Measurements from ENCODE around the gene KRTAP10-7. TPM values are rescaled to one million over a fixed set of nuclear protein-coding genes. Genes with fewer than 3 reads are reported as not detected.
"Not testable (repeated sequence)": the region's sequence is repeated elsewhere in the genome, so short reads cannot be mapped to it uniquely, and the experiment has no call there.

The KRTAP10-7 gene, protein sequence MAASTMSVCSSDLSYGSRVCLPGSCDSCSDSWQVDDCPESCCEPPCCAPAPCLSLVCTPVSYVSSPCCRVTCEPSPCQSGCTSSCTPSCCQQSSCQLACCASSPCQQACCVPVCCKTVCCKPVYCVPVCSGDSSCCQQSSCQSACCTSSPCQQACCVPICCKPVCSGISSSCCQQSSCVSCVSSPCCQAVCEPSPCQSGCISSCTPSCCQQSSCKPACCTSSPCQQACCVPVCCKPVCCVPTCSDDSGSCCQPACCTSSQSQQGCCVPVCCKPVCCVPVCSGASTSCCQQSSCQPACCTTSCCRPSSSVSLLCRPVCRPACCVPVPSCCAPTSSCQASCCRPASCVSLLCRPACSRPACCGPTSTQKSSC
- not detected for polyA plus RNA-seq (2012; ENCODE audit: insufficient read length, low read depth)

DNA sequence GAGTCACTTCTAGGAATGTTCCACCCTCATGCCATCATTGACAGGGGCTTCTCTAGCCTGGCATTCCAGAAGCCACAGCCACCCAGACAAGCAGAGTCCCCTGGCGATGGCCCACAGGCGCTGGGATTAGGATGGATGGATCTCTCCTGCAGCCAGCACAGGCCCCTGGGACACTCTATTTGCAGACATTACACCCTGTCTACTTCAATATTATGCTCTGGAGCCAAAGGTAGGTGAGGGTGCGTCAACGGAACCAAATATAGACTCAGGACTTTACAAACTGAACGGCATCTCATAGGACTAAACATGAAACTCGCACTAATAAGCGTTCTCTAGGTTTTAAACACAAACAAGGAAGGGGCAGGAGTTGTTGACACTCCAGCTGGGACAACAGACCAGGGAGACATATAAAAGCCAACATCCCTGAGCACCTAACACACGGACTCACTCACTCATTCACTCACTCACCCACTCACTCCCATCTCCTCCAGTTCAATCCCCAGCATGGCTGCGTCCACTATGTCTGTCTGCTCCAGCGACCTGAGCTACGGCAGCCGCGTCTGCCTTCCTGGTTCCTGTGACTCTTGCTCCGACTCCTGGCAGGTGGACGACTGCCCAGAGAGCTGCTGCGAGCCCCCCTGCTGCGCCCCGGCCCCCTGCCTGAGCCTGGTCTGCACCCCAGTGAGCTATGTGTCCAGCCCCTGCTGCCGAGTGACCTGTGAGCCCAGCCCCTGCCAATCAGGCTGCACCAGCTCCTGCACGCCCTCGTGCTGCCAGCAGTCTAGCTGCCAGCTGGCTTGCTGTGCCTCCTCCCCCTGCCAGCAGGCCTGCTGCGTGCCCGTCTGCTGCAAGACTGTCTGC is at the start of gene KRTAP10-7:
Gene KRTAP10-7, plus strand, starts transcription at position 480 of the 861 bp plus-strand sequence. Its CDS starts 25 bp downstream, at position 505.
- TF ChIP-seq, protein P1, sequence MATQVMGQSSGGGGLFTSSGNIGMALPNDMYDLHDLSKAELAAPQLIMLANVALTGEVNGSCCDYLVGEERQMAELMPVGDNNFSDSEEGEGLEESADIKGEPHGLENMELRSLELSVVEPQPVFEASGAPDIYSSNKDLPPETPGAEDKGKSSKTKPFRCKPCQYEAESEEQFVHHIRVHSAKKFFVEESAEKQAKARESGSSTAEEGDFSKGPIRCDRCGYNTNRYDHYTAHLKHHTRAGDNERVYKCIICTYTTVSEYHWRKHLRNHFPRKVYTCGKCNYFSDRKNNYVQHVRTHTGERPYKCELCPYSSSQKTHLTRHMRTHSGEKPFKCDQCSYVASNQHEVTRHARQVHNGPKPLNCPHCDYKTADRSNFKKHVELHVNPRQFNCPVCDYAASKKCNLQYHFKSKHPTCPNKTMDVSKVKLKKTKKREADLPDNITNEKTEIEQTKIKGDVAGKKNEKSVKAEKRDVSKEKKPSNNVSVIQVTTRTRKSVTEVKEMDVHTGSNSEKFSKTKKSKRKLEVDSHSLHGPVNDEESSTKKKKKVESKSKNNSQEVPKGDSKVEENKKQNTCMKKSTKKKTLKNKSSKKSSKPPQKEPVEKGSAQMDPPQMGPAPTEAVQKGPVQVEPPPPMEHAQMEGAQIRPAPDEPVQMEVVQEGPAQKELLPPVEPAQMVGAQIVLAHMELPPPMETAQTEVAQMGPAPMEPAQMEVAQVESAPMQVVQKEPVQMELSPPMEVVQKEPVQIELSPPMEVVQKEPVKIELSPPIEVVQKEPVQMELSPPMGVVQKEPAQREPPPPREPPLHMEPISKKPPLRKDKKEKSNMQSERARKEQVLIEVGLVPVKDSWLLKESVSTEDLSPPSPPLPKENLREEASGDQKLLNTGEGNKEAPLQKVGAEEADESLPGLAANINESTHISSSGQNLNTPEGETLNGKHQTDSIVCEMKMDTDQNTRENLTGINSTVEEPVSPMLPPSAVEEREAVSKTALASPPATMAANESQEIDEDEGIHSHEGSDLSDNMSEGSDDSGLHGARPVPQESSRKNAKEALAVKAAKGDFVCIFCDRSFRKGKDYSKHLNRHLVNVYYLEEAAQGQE (IDR thresholded peaks at IDR 0.05; ENCODE audit: insufficient read depth in 1 of 2, low read depth in 2 of 2, low read length in 2 of 2) = not testable (repeated sequence)
- not testable (repeated sequence) for TF ChIP-seq POLR2AphosphoS5 (IDR thresholded peaks at IDR 0.05; ENCODE audit: low read depth, low read length); FOXP2 (optimal IDR thresholded peaks at IDR 0.05; ENCODE audit: borderline replicate concordance, extremely low read depth, extremely low read length, insufficient read depth)

GRCh38 chr21:44550807-44551206 is 49.6 kb upstream of the KRTAP10-7 start:
- no peak for TF ChIP-seq SIN3A (IDR thresholded peaks at IDR 0.05; ENCODE audit: borderline replicate concordance, insufficient read depth, low read length)
- TF ChIP-seq POLR2AphosphoS5 (IDR thresholded peaks at IDR 0.05; ENCODE audit: low read depth, low read length) = no peak
- no peak for TF ChIP-seq TAF1 (IDR thresholded peaks at IDR 0.05; ENCODE audit: borderline replicate concordance, insufficient read depth, low read length)
- TF ChIP-seq FOXP2 (optimal IDR thresholded peaks at IDR 0.05; ENCODE audit: borderline replicate concordance, extremely low read depth, extremely low read length, insufficient read depth) = no peak
- TF ChIP-seq, protein P1 (IDR thresholded peaks at IDR 0.05; ENCODE audit: insufficient read depth in 1 of 2, low read depth in 2 of 2, low read length in 2 of 2) = no peak

DNA sequence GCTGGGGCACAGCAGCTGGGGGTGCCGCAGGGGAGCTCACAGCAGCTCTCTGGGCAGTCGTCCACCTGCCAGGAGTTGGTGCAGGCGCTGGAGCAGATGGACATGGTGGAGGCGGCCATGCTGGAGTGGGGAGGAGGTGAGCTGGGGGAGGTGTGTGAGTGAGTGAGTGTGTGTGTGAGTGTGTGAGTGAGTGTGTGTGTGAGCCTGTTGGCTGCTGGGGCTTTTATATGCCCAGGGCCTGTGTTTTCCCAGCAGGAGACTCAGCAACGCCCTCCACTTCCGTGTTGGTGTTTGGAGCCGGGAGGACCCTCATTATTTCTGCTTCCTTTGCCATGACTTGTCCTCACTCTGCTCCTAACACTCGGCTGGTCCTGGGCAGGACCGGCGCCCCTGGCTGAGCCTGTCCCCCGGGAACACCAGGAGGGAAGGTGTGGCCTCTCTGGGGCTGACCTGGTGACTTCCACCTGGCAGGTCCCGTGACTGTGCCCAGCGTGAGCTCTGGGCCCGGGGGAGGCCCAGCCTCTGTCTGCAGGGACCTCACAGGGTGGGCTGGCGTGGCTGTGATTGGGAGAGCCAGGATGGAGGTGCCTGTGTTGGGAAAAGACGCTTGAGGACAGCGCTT is 48.9 kb upstream of the KRTAP10-7 start, which contains the start of gene KRTAP10-2:
Gene KRTAP10-2, minus strand, starts transcription at position 166 of the 622 bp plus-strand sequence. Its CDS starts 47 bp downstream, at position 119.
- no peak for TF ChIP-seq POLR2AphosphoS5 (IDR thresholded peaks at IDR 0.05; ENCODE audit: low read depth, low read length)
- TF ChIP-seq TAF1 (IDR thresholded peaks at IDR 0.05; ENCODE audit: borderline replicate concordance, insufficient read depth, low read length) = no peak
- TF ChIP-seq, protein P1 (IDR thresholded peaks at IDR 0.05; ENCODE audit: insufficient read depth in 1 of 2, low read depth in 2 of 2, low read length in 2 of 2) = no peak
- TF ChIP-seq SIN3A (IDR thresholded peaks at IDR 0.05; ENCODE audit: borderline replicate concordance, insufficient read depth, low read length) = no peak
- TF ChIP-seq FOXP2 (optimal IDR thresholded peaks at IDR 0.05; ENCODE audit: borderline replicate concordance, extremely low read depth, extremely low read length, insufficient read depth) = no peak

DNA sequence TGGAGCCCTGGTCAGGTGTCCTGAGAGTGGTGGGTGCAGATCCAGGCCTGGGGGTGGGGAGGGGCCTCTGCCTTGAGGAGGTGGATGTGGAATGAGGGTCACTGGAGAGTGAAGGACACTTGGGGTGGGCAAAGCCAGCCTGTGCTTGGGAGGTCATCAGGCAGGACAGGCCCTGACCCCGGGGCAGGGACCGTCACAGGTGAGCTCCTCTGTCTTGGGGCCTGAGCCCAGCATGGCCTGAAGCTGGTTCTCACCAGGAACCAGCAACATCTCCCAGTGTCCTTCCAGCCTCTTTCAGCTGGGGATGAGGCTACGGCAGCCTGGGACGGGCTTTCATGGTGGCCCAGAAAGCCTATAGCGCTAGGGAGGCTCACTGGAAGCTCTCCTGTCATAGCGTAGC is 48.3 kb upstream of the KRTAP10-7 start:
- no peak for TF ChIP-seq FOXP2 (optimal IDR thresholded peaks at IDR 0.05; ENCODE audit: borderline replicate concordance, extremely low read depth, extremely low read length, insufficient read depth)
- TF ChIP-seq, protein P1 (IDR thresholded peaks at IDR 0.05; ENCODE audit: insufficient read depth in 1 of 2, low read depth in 2 of 2, low read length in 2 of 2) = no peak
- no peak for TF ChIP-seq TAF1 (IDR thresholded peaks at IDR 0.05; ENCODE audit: borderline replicate concordance, insufficient read depth, low read length)
- TF ChIP-seq POLR2AphosphoS5 (IDR thresholded peaks at IDR 0.05; ENCODE audit: low read depth, low read length) = no peak
- TF ChIP-seq SIN3A (IDR thresholded peaks at IDR 0.05; ENCODE audit: borderline replicate concordance, insufficient read depth, low read length) = no peak

All from PFSK-1 (cell line).